Measurements from ENCODE around the gene CHST3. TPM values are rescaled to one million over a fixed set of nuclear protein-coding genes. Genes with fewer than 3 reads are reported as not detected.

CHST3 gene
- total and polyA plus RNA-seq, 10 of the 15 experiments (the other 5 are each of a cell fraction or from before 2014, with no cell fraction given): 0.03 to 0.50 (median 0.05) TPM; not detected in 2

- TF ChIP-seq CREM (IDR thresholded peaks at IDR 0.05; ENCODE audit: low read depth): no peak
- 0 out of 2 replicates have a peak, but pooled peaks have one; percentile 13 for TF ChIP-seq JUNB (IDR thresholded peaks at IDR 0.05)
- Histone ChIP-seq H3K4me2 (ENCODE audit: control insufficient read depth, insufficient read depth) (no peak overlapping the region), H4K20me1 (ENCODE audit: control insufficient read depth, insufficient read depth) (no peaks in the 10 kb centered on the region), H3K9me3 (replicated peaks; ENCODE audit: control insufficient read depth, insufficient read depth, low read length) (no peaks in the 10 kb centered on the region), H2AFZ (ENCODE audit: control insufficient read depth, low read depth, low read length) (no peak overlapping the region), H3K9ac (ENCODE audit: control insufficient read depth, insufficient read depth, low read length) (no peak overlapping the region), H3K4me1 (ENCODE audit: control insufficient read depth, insufficient read depth, low read length) (no peaks in the 10 kb centered on the region), H3K4me3 (no peak overlapping the region), H3K27ac (ENCODE audit: control insufficient read depth, insufficient read depth) (no peak overlapping the region), H3K27me3 (replicated peaks in 1 of 2; ENCODE audit: control insufficient read depth in 2 of 2, insufficient read depth in 2 of 2, low read length in 1 of 2) (peaks cover 2 to 4% of the 10 kb centered on the region in 2 experiments; a peak in 2 of 4 replicates), H3K36me3 (ENCODE audit: control insufficient read depth in 2 of 2, insufficient read depth in 2 of 2, low read length in 1 of 2) (no peaks in the 10 kb centered on the region), H3K79me2 (ENCODE audit: control insufficient read depth, insufficient read depth, low read length) (no peaks in the 10 kb centered on the region)
- BruUV-seq (replicated peaks): no TSS peak
- 21% methylated on average over 6 of the region's 6 CpGs for WGBS (ENCODE audit: insufficient coverage, insufficient replicate concordance, low lambda C conversion rate, missing lambda C conversion rate)
- no peak for FAIRE-seq
- no peak for ATAC-seq
- POLR2A ChIA-PET: no interaction called here
- DNase-seq (ENCODE audit: low read depth, low spot score): no peak
- SMC1A ChIA-PET (ENCODE audit: uncharacterized antibody, unreplicated experiment): no interaction called here
- in situ Hi-C loops (cut with MboI) (no loop called here), intact Hi-C loops (cut with micrococcal nuclease; ENCODE audit: unreplicated experiment) (no loop called here)
- CTCF ChIA-PET: no interaction called here
- RAD21 ChIA-PET (ENCODE audit: unreplicated experiment): no interaction called here
Measured at GRCh38 chr10:72027498-72027897, 63.3 kb downstream of the CHST3 start.

GRCh38 chr10:72029414-72029813 lies 65.2 kb downstream of the CHST3 start:
- no peak for DNase-seq (ENCODE audit: low read depth, low spot score)
- no peak for FAIRE-seq
- no peak overlapping the region for H3K4me2 ChIP-seq (ENCODE audit: control insufficient read depth, insufficient read depth)
- H2AFZ ChIP-seq (ENCODE audit: control insufficient read depth, low read depth, low read length): no peak overlapping the region
- H3K4me1 ChIP-seq (ENCODE audit: control insufficient read depth, insufficient read depth, low read length): no peaks in the 10 kb centered on the region
- RAD21 ChIA-PET (ENCODE audit: unreplicated experiment): no interaction called here
- TF ChIP-seq ASH2L (IDR thresholded peaks at IDR 0.05; ENCODE audit: borderline replicate concordance, low read depth): no peak
- TF ChIP-seq CBFB (IDR thresholded peaks at IDR 0.05; ENCODE audit: low read depth): no peak
- CTCF ChIA-PET: interaction anchor here (1.4 kb wide), 1 partner anchor 20 kb away, joined by 3 read pairs; no protein-coding TSS in a partner anchor
- no TSS peak for BruUV-seq (replicated peaks)
- no peak for ATAC-seq
- SMC1A ChIA-PET (ENCODE audit: uncharacterized antibody, unreplicated experiment): no interaction called here
- whole genome bisulfite sequencing (ENCODE audit: insufficient coverage, insufficient replicate concordance, low lambda C conversion rate, missing lambda C conversion rate): 43% methylated on average over 1 of the region's 1 CpG
- H3K27ac ChIP-seq (ENCODE audit: control insufficient read depth, insufficient read depth): no peak overlapping the region
- H3K4me3 ChIP-seq: no peak overlapping the region
- peaks cover 2 to 4% of the 10 kb centered on the region in 2 experiments; a peak in 2 of 4 replicates for H3K27me3 ChIP-seq (replicated peaks in 1 of 2; ENCODE audit: control insufficient read depth in 2 of 2, insufficient read depth in 2 of 2, low read length in 1 of 2)
- no peaks in the 10 kb centered on the region for H3K36me3 ChIP-seq (ENCODE audit: control insufficient read depth in 2 of 2, insufficient read depth in 2 of 2, low read length in 1 of 2)
- H3K79me2 ChIP-seq (ENCODE audit: control insufficient read depth, insufficient read depth, low read length): no peaks in the 10 kb centered on the region
- POLR2A ChIA-PET: no interaction called here
- in situ Hi-C loops (cut with MboI) (no loop called here), intact Hi-C loops (cut with micrococcal nuclease; ENCODE audit: unreplicated experiment) (no loop called here)
- H3K9me3 ChIP-seq (replicated peaks; ENCODE audit: control insufficient read depth, insufficient read depth, low read length): no peaks in the 10 kb centered on the region
- no peak overlapping the region for H3K9ac ChIP-seq (ENCODE audit: control insufficient read depth, insufficient read depth, low read length)
- no peaks in the 10 kb centered on the region for H4K20me1 ChIP-seq (ENCODE audit: control insufficient read depth, insufficient read depth)

Data from GM12878 (cell line).